Spleen (tissue), 11 donors: ENCODE measurements around the gene DLGAP5. TPM values are rescaled to one million over a fixed set of nuclear protein-coding genes. Genes with fewer than 3 reads are reported as not detected.

Source experiments
- DNase-seq: peaks from one replicate; pipeline ENCODE4 v3.0.0-alpha.2; 2020
- H3K27ac ChIP-seq, 8 donors: fragments of 200-600 bp; sonication (generic) in 7 of 8; 1 replicate in 4 of 8; 2 replicates in 4 of 8; pipeline versions ENCODE4 v1.5.0 to v1.8.0; 2016 to 2021; ENCODE audit warnings: inconsistent platforms in 4 of 8, mild to moderate bottlenecking in 4 of 8, moderate library complexity in 1 of 8
- H3K27me3 ChIP-seq, 7 donors: fragments of 200-600 bp; sonication (generic) in 6 of 7; replicated peaks in 1 of 7; 1 replicate in 4 of 7; 2 replicates in 3 of 7; pipeline versions ENCODE4 v1.5.0 to v1.8.0; 2016 to 2021; ENCODE audit warnings: inconsistent platforms in 3 of 7, mild to moderate bottlenecking in 1 of 7
- H3K36me3 ChIP-seq, 6 donors: fragments of 200-600 bp; sonication (generic) in 5 of 6; 1 replicate in 4 of 6; 2 replicates in 2 of 6; pipeline versions ENCODE4 v1.5.0 to v1.8.0; 2016 to 2021; ENCODE audit warnings: inconsistent platforms in 2 of 6
- H3K4me1 ChIP-seq, 6 donors: fragments of 200-600 bp; sonication (generic) in 5 of 6; 1 replicate in 3 of 6; 2 replicates in 3 of 6; pipeline versions ENCODE4 v1.5.0 to v1.8.0; 2016 to 2021; ENCODE audit warnings: inconsistent platforms in 3 of 6
- H3K4me3 ChIP-seq, 8 donors: fragments of 200-600 bp; sonication (generic) in 7 of 8; 1 replicate in 4 of 8; 2 replicates in 4 of 8; pipeline versions ENCODE4 v1.5.0 to v1.8.0; 2016 to 2021; ENCODE audit warnings: inconsistent platforms in 4 of 8, mild to moderate bottlenecking in 4 of 8, moderate library complexity in 2 of 8
- H3K9me3 ChIP-seq, 8 donors: fragments of 200-600 bp; sonication (generic) in 7 of 8; 1 replicate in 4 of 8; 2 replicates in 4 of 8; pipeline versions ENCODE4 v1.5.0 to v1.8.0; 2016 to 2021; ENCODE audit warnings: inconsistent platforms in 4 of 8
- POLR2A ChIP-seq, 3 donors: fragments of 450-650 bp; IDR thresholded peaks; one replicate each; pipeline ENCODE4 v1.5.1; 2017; ENCODE audit warnings: antibody characterized with exemption in 3 of 3, mild to moderate bottlenecking in 1 of 3
- POLR2AphosphoS5 ChIP-seq, 3 donors: sonication (generic); formaldehyde crosslinking; IDR thresholded peaks; one replicate each; pipeline ENCODE4 v1.5.1; 2017; ENCODE audit warnings: antibody characterized with exemption in 3 of 3
- WGBS, 5 donors: extraction: QIAGEN DNeasy Blood & Tissue Kit in 3 of 5; methylation state at CpG; one replicate each; pipeline versions ENCODE4 v1.1.5 to v1.1.7; 2013 to 2018; 5-methylcytosine and 5-hydroxymethylcytosine counted together
- intact Hi-C: fragments of 100-400 bp; cut with DNase I; formaldehyde crosslinking; loops from one replicate; pipeline ENCODE4 v1.15.0; 2023; ENCODE audit warnings: low total_unique reads
- polyA plus RNA-seq, 3 donors: library from polyadenylated mRNA; stranded (reverse); fragments of 200-250 nt; gene quantifications; one replicate each; pipeline ENCODE4 v1.2.1, GENCODE V29; 2013
- total RNA-seq, 7 donors: library from RNA; depleted of rRNA in 3 of 7; stranded (reverse); fragments of >200 nt in 3 of 7; fragmentation: NEBNext Ultra II Directional in 4 of 7; extraction: Animal tissue kit (Norgen Biotek cat#: 25700) in 4 of 7; gene quantifications; one replicate each; pipeline versions ENCODE4 v1.1.0 to v1.2.1, GENCODE V29; 2016 to 2021
- TF ChIP-seq, protein P1 (sequence below), 11 experiments: fragments of 200-600 bp in 7 of 11; fragments of 450-650 bp in 4 of 11; sonication (generic) in 4 of 11; IDR thresholded peaks in 8 of 11; conservative IDR thresholded peaks in 3 of 11; 1 replicate in 7 of 11; 2 replicates in 4 of 11; pipeline versions ENCODE4 v1.4.0 to v1.8.0; 2016 to 2021; ENCODE audit warnings: antibody characterized with exemption in 11 of 11, inconsistent platforms in 4 of 11, mild to moderate bottlenecking in 1 of 11
- donor health status: healthy with polysubstance abuse.
- donor health status: DM: no; HTN: no; CAD: no; lungs with moderate emphysema.
- donor health status: DM: no; HTN: no; CAD: no.
- donor health status: Bipolar disorder and iron deficiency.
- donor health status: healthy.
- donor health status: DM: no; HTN: no; CAD: no.
- donor health status: DM: yes; HTN: yes; CAD: no.

DLGAP5 gene
- total and polyA plus RNA-seq, 10 donors: 0.50 to 8.1 (median 2.9) TPM

- no peak for DNase-seq
- H3K27me3 ChIP-seq: no peaks in the 10 kb centered on the region
- H3K36me3 ChIP-seq: no peaks in the 10 kb centered on the region
- H3K27ac ChIP-seq: peak overlapping the region in 6 of 8 donors; percentile 3 to 76 (median 54)
- H3K4me1 ChIP-seq: peaks cover 11 to 94% (median 40%) of the 10 kb centered on the region in 6 donors
- no peak overlapping the region for H3K4me3 ChIP-seq
- 40 to 73% (median 63%) methylated on average over 3 of the region's 3 CpGs for WGBS, 5 donors
- TF ChIP-seq POLR2AphosphoS5 (IDR thresholded peaks at IDR 0.05) (no peak), POLR2A (IDR thresholded peaks at IDR 0.05) (no peak)
- TF ChIP-seq, protein P1, sequence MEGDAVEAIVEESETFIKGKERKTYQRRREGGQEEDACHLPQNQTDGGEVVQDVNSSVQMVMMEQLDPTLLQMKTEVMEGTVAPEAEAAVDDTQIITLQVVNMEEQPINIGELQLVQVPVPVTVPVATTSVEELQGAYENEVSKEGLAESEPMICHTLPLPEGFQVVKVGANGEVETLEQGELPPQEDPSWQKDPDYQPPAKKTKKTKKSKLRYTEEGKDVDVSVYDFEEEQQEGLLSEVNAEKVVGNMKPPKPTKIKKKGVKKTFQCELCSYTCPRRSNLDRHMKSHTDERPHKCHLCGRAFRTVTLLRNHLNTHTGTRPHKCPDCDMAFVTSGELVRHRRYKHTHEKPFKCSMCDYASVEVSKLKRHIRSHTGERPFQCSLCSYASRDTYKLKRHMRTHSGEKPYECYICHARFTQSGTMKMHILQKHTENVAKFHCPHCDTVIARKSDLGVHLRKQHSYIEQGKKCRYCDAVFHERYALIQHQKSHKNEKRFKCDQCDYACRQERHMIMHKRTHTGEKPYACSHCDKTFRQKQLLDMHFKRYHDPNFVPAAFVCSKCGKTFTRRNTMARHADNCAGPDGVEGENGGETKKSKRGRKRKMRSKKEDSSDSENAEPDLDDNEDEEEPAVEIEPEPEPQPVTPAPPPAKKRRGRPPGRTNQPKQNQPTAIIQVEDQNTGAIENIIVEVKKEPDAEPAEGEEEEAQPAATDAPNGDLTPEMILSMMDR (IDR thresholded peaks at IDR 0.05 in 8 of 11, conservative IDR thresholded peaks at IDR 0.05 in 3 of 11): no peak
- H3K9me3 ChIP-seq: no peaks in the 10 kb centered on the region
- intact Hi-C loops: no loop called here
Measured at GRCh38 chr14:55118761-55119160, 72.6 kb downstream of the DLGAP5 start.

GRCh38 chr14:55117803-55118441 lies 73.5 kb downstream of the DLGAP5 start:
- peak overlapping the region in 6 of 8 donors; percentile 28 to 76 (median 56) for H3K27ac ChIP-seq
- no peaks in the 10 kb centered on the region for H3K9me3 ChIP-seq
- no peak overlapping the region for H3K4me3 ChIP-seq
- intact Hi-C loops: no loop called here
- TF ChIP-seq POLR2AphosphoS5 (IDR thresholded peaks at IDR 0.05): no peak
- TF ChIP-seq, protein P1 (IDR thresholded peaks at IDR 0.05 in 8 of 11, conservative IDR thresholded peaks at IDR 0.05 in 3 of 11): no peak
- no peak for TF ChIP-seq POLR2A (IDR thresholded peaks at IDR 0.05)
- no peaks in the 10 kb centered on the region for H3K27me3 ChIP-seq
- WGBS, 5 donors: 45 to 74% (median 63%) methylated on average over 7 of the region's 7 CpGs
- H3K4me1 ChIP-seq: peaks cover 8 to 86% (median 34%) of the 10 kb centered on the region in 6 donors
- DNase-seq: no peak
- no peaks in the 10 kb centered on the region for H3K36me3 ChIP-seq

GRCh38 chr14:55116246-55117030 lies 74.9 kb downstream of the DLGAP5 start:
- TF ChIP-seq, protein P1 (IDR thresholded peaks at IDR 0.05 in 8 of 11, conservative IDR thresholded peaks at IDR 0.05 in 3 of 11): no peak
- TF ChIP-seq POLR2AphosphoS5 (IDR thresholded peaks at IDR 0.05): no peak
- TF ChIP-seq POLR2A (IDR thresholded peaks at IDR 0.05): no peak
- 67 to 84% (median 71%) methylated on average over 9 to 11 of the region's 11 CpGs for WGBS, 5 donors
- intact Hi-C loops: no loop called here
- Histone ChIP-seq H3K9me3 (no peaks in the 10 kb centered on the region), H3K27ac (no peak overlapping the region), H3K36me3 (no peaks in the 10 kb centered on the region), H3K4me1 (peaks cover 6 to 71% (median 23%) of the 10 kb centered on the region in 6 donors), H3K4me3 (no peak overlapping the region), H3K27me3 (no peaks in the 10 kb centered on the region)
- no peak for DNase-seq

GRCh38 chr14:55115861-55116245 lies 75.5 kb downstream of the DLGAP5 start:
- WGBS, 5 donors: 87 to 92% (median 89%) methylated on average over 4 of the region's 4 CpGs
- DNase-seq: no peak
- intact Hi-C loops: no loop called here
- H3K36me3 ChIP-seq: no peaks in the 10 kb centered on the region
- no peaks in the 10 kb centered on the region for H3K27me3 ChIP-seq
- H3K9me3 ChIP-seq: no peaks in the 10 kb centered on the region
- TF ChIP-seq, protein P1 (IDR thresholded peaks at IDR 0.05 in 8 of 11, conservative IDR thresholded peaks at IDR 0.05 in 3 of 11): no peak
- TF ChIP-seq POLR2AphosphoS5 (IDR thresholded peaks at IDR 0.05) (no peak), POLR2A (IDR thresholded peaks at IDR 0.05) (no peak)
- no peak overlapping the region for H3K27ac ChIP-seq
- peaks cover 6 to 65% (median 21%) of the 10 kb centered on the region in 6 donors for H3K4me1 ChIP-seq
- H3K4me3 ChIP-seq: no peak overlapping the region
